H1 (cell line): ENCODE data around the gene BARX1. TPM values are rescaled to one million over a fixed set of nuclear protein-coding genes. Genes with fewer than 3 reads are reported as not detected.

ENCODE experiments used
- CTCF ChIA-PET: fragments of 300-600 bp; sonication (Branson Sonifier 250); formaldehyde crosslinking; loops from one replicate; lab custom pipeline; 2021; ENCODE audit not compliant: partially characterized antibody; lab: Charles Lee
- POLR2A ChIA-PET: fragments of 300-600 bp; sonication (Branson Sonifier 250); formaldehyde crosslinking; loops from one replicate; lab custom pipeline; 2021; ENCODE audit warnings: inconsistent platforms; ENCODE audit not compliant: partially characterized antibody; lab: Charles Lee
- DNase-seq, 2 experiments: peaks; one replicate each; pipeline versions ENCODE4 v3.0.0 to v3.0.0-alpha.2; 2010 to 2022; ENCODE audit warnings: low spot score in 2 of 2, low read depth in 1 of 2, mixed read lengths in 1 of 2
- FAIRE-seq: peaks from 2 replicates; lab custom pipeline; 2011; peaks lifted over from hg19 to GRCh38; lab: Jason Lieb, UNC
- H2AFZ ChIP-seq: 2 replicates; pipeline ENCODE4 v1.8.1; 2012; ENCODE audit warnings: low read length, inconsistent platforms
- H2AK5ac ChIP-seq: 2 replicates; pipeline ENCODE4 v1.6.1; 2013; ENCODE audit warnings: low read depth, low read length
- H2BK120ac ChIP-seq: replicated peaks from 2 replicates; pipeline ENCODE3; 2013; ENCODE audit warnings: low read depth, low read length, inconsistent platforms
- H2BK12ac ChIP-seq: 2 replicates; pipeline ENCODE4 v1.6.1; 2013; ENCODE audit warnings: low read depth, low read length
- H2BK15ac ChIP-seq: 2 replicates; pipeline ENCODE4 v1.6.1; 2013; ENCODE audit warnings: low read length
- H2BK20ac ChIP-seq: 2 replicates; pipeline ENCODE4 v1.6.1; 2013; ENCODE audit warnings: low read length
- H2BK5ac ChIP-seq: 2 replicates; pipeline ENCODE4 v1.6.1; 2013; ENCODE audit warnings: low read depth, low read length
- H3K14ac ChIP-seq: 2 replicates; pipeline ENCODE4 v1.6.1; 2013; ENCODE audit warnings: inconsistent platforms; ENCODE audit not compliant: insufficient read length
- H3K18ac ChIP-seq: 2 replicates; pipeline ENCODE4 v1.6.1; 2013; ENCODE audit warnings: low read length; ENCODE audit errors: extremely low read depth
- H3K23ac ChIP-seq: 2 replicates; pipeline ENCODE4 v1.6.1; 2013; ENCODE audit warnings: inconsistent platforms; ENCODE audit not compliant: insufficient read length
- H3K23me2 ChIP-seq: 2 replicates; pipeline ENCODE4 v1.6.1; 2013; ENCODE audit warnings: low read depth, low read length
- H3K27ac ChIP-seq: 2 replicates; pipeline ENCODE4 v1.6.1; 2011; ENCODE audit warnings: low read depth, low read length, inconsistent platforms
- H3K27me3 ChIP-seq, 4 experiments: replicated peaks in 1 of 4; 1 replicate in 1 of 4; 2 replicates in 3 of 4; pipeline versions ENCODE4 v1.6.1 to v1.8.1; 2011 to 2013; ENCODE audit warnings: low read length in 3 of 4, mild to moderate bottlenecking in 3 of 4, inconsistent platforms in 2 of 4, mixed read lengths in 2 of 4, moderate library complexity in 1 of 4; ENCODE audit not compliant: control insufficient read depth in 3 of 4, insufficient read depth in 3 of 4; ENCODE audit errors: extremely low read depth in 1 of 4
- H3K36me3 ChIP-seq, 4 experiments: 2 replicates each; pipeline versions ENCODE4 v1.6.1 to v1.8.1; 2011 to 2013; ENCODE audit warnings: mild to moderate bottlenecking in 4 of 4, low read length in 3 of 4, moderate library complexity in 2 of 4, control low read depth in 1 of 4, inconsistent platforms in 1 of 4; ENCODE audit not compliant: insufficient read depth in 4 of 4, control insufficient read depth in 2 of 4
- H3K4ac ChIP-seq: replicated peaks from 2 replicates; pipeline ENCODE3; 2013; ENCODE audit warnings: low read length, low read depth, mixed read lengths, inconsistent platforms; ENCODE audit not compliant: insufficient read length
- H3K4me1 ChIP-seq, 4 experiments: replicated peaks in 1 of 4; 1 replicate in 1 of 4; 2 replicates in 3 of 4; pipeline versions ENCODE4 v1.6.1 to v1.8.1; 2011 to 2013; ENCODE audit warnings: low read length in 3 of 4, inconsistent platforms in 2 of 4, mixed read lengths in 1 of 4; ENCODE audit not compliant: insufficient read depth in 4 of 4, control insufficient read depth in 3 of 4
- H3K4me2 ChIP-seq, 2 experiments: 2 replicates each; pipeline versions ENCODE4 v1.6.1 to v1.8.1; 2011 to 2013; ENCODE audit warnings: low read depth in 2 of 2, low read length in 2 of 2, control low read depth in 1 of 2, inconsistent platforms in 1 of 2, mild to moderate bottlenecking in 1 of 2; ENCODE audit not compliant: insufficient read depth in 1 of 2
- H3K4me3 ChIP-seq, 4 experiments: fragments of 200-600, 300-600 bp in 1 of 4; sonication (generic), shearing (Covaris generic), sonication (Bioruptor Twin) in 1 of 4; 2 replicates each; pipeline versions ENCODE4 v1.5.1 to v1.8.1; 2011 to 2016; ENCODE audit warnings: low read length in 4 of 4, low read depth in 3 of 4, control low read depth in 2 of 4, inconsistent platforms in 2 of 4, mild to moderate bottlenecking in 2 of 4, mixed read lengths in 1 of 4, moderate library complexity in 1 of 4; ENCODE audit not compliant: insufficient read depth in 2 of 4; ENCODE audit errors: extremely low read depth in 1 of 4
- H3K56ac ChIP-seq: replicated peaks from 2 replicates; pipeline ENCODE3; 2013; ENCODE audit warnings: low read depth, mild to moderate bottlenecking, mixed read lengths, low read length, inconsistent platforms; ENCODE audit not compliant: insufficient read length
- H3K79me1 ChIP-seq: 2 replicates; pipeline ENCODE4 v1.6.1; 2013; ENCODE audit warnings: low read depth, low read length, control low read depth
- H3K79me2 ChIP-seq, 2 experiments: 2 replicates each; pipeline versions ENCODE4 v1.6.1 to v1.8.1; 2012 to 2013; ENCODE audit warnings: low read length in 2 of 2, mild to moderate bottlenecking in 2 of 2, inconsistent platforms in 1 of 2; ENCODE audit not compliant: insufficient read depth in 2 of 2, control insufficient read depth in 1 of 2
- H3K9ac ChIP-seq, 4 experiments: replicated peaks in 1 of 4; 1 replicate in 1 of 4; 2 replicates in 3 of 4; pipeline versions ENCODE4 v1.6.1 to v1.8.1; 2011 to 2013; ENCODE audit warnings: low read depth in 3 of 4, low read length in 3 of 4, control low read depth in 2 of 4, mild to moderate bottlenecking in 2 of 4, moderate library complexity in 2 of 4, inconsistent platforms in 1 of 4; ENCODE audit errors: extremely low read depth in 1 of 4
- H3K9me3 ChIP-seq, 2 experiments: 2 replicates each; pipeline versions ENCODE4 v1.6.1 to v1.8.1; 2012 to 2013; ENCODE audit warnings: mild to moderate bottlenecking in 2 of 2, moderate library complexity in 2 of 2, control low read depth in 1 of 2, inconsistent platforms in 1 of 2, low read depth in 1 of 2, low read length in 1 of 2, mixed read lengths in 1 of 2; ENCODE audit not compliant: insufficient read depth in 2 of 2
- H4K20me1 ChIP-seq, 2 experiments: replicated peaks in 1 of 2; 2 replicates each; pipeline versions ENCODE3 to v1.8.1; 2011 to 2013; ENCODE audit warnings: inconsistent platforms in 2 of 2, low read length in 2 of 2, mild to moderate bottlenecking in 1 of 2; ENCODE audit not compliant: insufficient read depth in 2 of 2, control insufficient read depth in 1 of 2
- H4K5ac ChIP-seq: 2 replicates; pipeline ENCODE4 v1.6.1; 2013; ENCODE audit warnings: low read length, low read depth, mixed read lengths, inconsistent platforms; ENCODE audit not compliant: insufficient read length
- H4K8ac ChIP-seq: 2 replicates; pipeline ENCODE4 v1.8.0; 2013; ENCODE audit warnings: mild to moderate bottlenecking, moderate library complexity, low read length, inconsistent platforms; ENCODE audit not compliant: insufficient read depth; ENCODE audit errors: extremely low read depth
- H4K91ac ChIP-seq: replicated peaks from 2 replicates; pipeline ENCODE3; 2013; ENCODE audit warnings: low read length, mixed read lengths, inconsistent platforms; ENCODE audit not compliant: insufficient read length
- BRCA1 ChIP-seq: IDR thresholded peaks from 2 replicates; pipeline ENCODE4 v1.6.1; 2012; ENCODE audit warnings: low read depth, low read length, improper control_type of control experiment
- E2F6 ChIP-seq: IDR thresholded peaks from 2 replicates; pipeline ENCODE4 v1.6.1; 2012; ENCODE audit warnings: inconsistent platforms
- KDM5A ChIP-seq: fragments of 200-600 bp; IDR thresholded peaks from 2 replicates; pipeline ENCODE4 v1.7.1; 2012; ENCODE audit warnings: mild to moderate bottlenecking, low read length, inconsistent platforms, mixed read lengths
- POLR2A ChIP-seq, 2 experiments: IDR thresholded peaks; 1 replicate in 1 of 2; 2 replicates in 1 of 2; pipeline ENCODE4 v1.6.1; 2011; ENCODE audit warnings: low read depth in 2 of 2, low read length in 2 of 2, mild to moderate bottlenecking in 2 of 2; ENCODE audit errors: control extremely low read depth in 1 of 2
- RBBP5 ChIP-seq: IDR thresholded peaks from 2 replicates; pipeline ENCODE4 v1.7.1; 2012; ENCODE audit warnings: low read depth, mild to moderate bottlenecking, inconsistent platforms, low read length, moderate library complexity, borderline replicate concordance
- RNF2 ChIP-seq: fragments of 200-900, 300-1000 bp; sonication (generic); IDR thresholded peaks from 2 replicates; pipeline ENCODE4 v1.7.1; 2016; ENCODE audit warnings: borderline replicate concordance, low read depth, mild to moderate bottlenecking, antibody characterized with exemption, low read length; ENCODE audit not compliant: poor library complexity, severe bottlenecking; ENCODE audit errors: missing control alignments
- RXRA ChIP-seq: IDR thresholded peaks from 2 replicates; pipeline ENCODE4 v1.6.1; 2011; ENCODE audit warnings: low read depth, mild to moderate bottlenecking, low read length, moderate library complexity; ENCODE audit not compliant: insufficient read depth
- SIX5 ChIP-seq: IDR thresholded peaks from 2 replicates; pipeline ENCODE4 v1.6.1; 2011; ENCODE audit warnings: mild to moderate bottlenecking, low read depth, low read length
- SRF ChIP-seq: IDR thresholded peaks from 2 replicates; pipeline ENCODE4 v1.6.1; 2011; ENCODE audit warnings: mild to moderate bottlenecking, low read depth, low read length, moderate library complexity
- TAF1 ChIP-seq: IDR thresholded peaks from 2 replicates; pipeline ENCODE4 v1.6.1; 2011; ENCODE audit warnings: mild to moderate bottlenecking, low read depth, low read length
- TAF7 ChIP-seq: optimal IDR thresholded peaks from 2 replicates; pipeline ENCODE3; 2011; ENCODE audit warnings: low read depth, mild to moderate bottlenecking, inconsistent platforms, low read length, moderate library complexity, borderline replicate concordance
- TCF12 ChIP-seq: IDR thresholded peaks from 2 replicates; pipeline ENCODE4 v1.6.1; 2011; ENCODE audit warnings: low read depth, mild to moderate bottlenecking, low read length
- WGBS, 2 experiments: shearing (Covaris generic) in 1 of 2; methylation state at CpG; one replicate each; pipeline versions ENCODE4 v1.1.6 to v1.1.7; 2013 to 2015; ENCODE audit warnings: low lambda C conversion rate in 2 of 2, mixed read lengths in 2 of 2, inconsistent platforms in 1 of 2, low coverage in 1 of 2, missing lambda C conversion rate in 1 of 2; ENCODE audit not compliant: insufficient replicate concordance in 2 of 2, insufficient coverage in 1 of 2, insufficient read length in 1 of 2; ENCODE audit errors: extremely low coverage in 1 of 2, missing lambda C conversion rate in 1 of 2; 5-methylcytosine and 5-hydroxymethylcytosine counted together
- polyA plus RNA-seq, 7 experiments: library from polyadenylated mRNA; depleted of rRNA in 3 of 7; stranded (reverse) in 5 of 7; unstranded in 2 of 7; fragments of >200 nt in 5 of 7; fragments of 200-250 nt in 2 of 7; gene quantifications; 1 replicate in 5 of 7; 2 replicates in 1 of 7; 4 replicates in 1 of 7; pipeline versions ENCODE4 v1.2.1 to v1.2.3, GENCODE V29; 2011 to 2013; ENCODE audit warnings: missing spikeins in 2 of 7, mixed read lengths in 2 of 7
- total RNA-seq: library from RNA; stranded (reverse); fragmentation: NEBNext Ultra II Directional; extraction: Animal tissue kit (Norgen Biotek cat#: 25700); gene quantifications from 2 replicates; pipeline ENCODE4 v1.2.1, GENCODE V29; 2021

The BARX1 gene
- total and polyA plus RNA-seq, 2 of the 8 experiments (the other 6 are each of a cell fraction or from before 2014, with no cell fraction given), result 0.79 to 2.6 TPM

DNA sequence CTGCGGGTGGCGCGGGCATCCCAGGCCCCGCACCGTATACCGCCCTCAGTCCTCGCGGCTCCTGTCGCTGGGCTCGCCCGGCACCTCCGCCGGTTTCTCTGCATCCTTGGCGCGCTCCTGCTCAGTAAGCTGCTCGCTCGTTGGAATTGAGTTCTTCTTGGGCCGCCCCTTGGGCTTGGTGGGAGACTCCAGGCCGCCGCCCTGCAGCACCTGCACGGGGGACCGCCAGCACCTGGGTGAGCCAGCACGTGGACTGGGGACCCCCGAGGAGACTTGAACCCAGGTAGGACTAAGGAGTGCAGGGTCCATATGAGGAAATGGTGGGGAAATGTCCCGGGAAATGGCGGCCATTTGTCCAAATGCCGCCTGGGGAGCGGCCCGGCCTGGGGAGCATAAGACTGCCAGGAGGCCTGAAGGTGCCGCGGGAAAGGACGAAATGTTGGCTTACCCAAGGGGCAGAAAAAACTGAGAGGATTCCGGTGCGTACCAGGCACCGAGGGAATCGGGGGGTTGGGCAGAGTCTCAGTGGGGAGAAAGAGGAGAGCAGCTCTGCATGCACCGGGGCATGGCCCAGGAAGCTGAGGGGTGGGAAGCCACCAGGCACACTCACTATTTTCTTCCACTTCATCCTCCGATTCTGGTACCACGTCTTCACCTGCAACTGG is 2.9 kb downstream of the BARX1 start:
- Histone ChIP-seq H3K23me2 (peaks cover 23% of the 10 kb centered on the region), H3K14ac (no peak overlapping the region), H3K4me1 (peaks cover 0 to 66% (median 40%) of the 10 kb centered on the region in 4 experiments; a peak in 6 of 7 replicates), H3K36me3 (peaks cover 0 to 11% (median 0%) of the 10 kb centered on the region in 4 experiments; a peak in 1 of 8 replicates), H3K27ac (no peak overlapping the region), H2AFZ (no peak overlapping the region), H2BK5ac (no peak overlapping the region), H3K9me3 (no peaks in the 10 kb centered on the region), H3K4ac (no peak overlapping the region), H2BK15ac (peak overlapping the region; percentile 92; the same call in 1 of the 2 replicates), H3K9ac (no peak overlapping the region), H2BK20ac (no peak overlapping the region), H3K79me2 (no peaks in the 10 kb centered on the region), H2AK5ac (no peak overlapping the region; the same call in 1 of the 2 replicates), H3K4me3 (peak overlapping the region in 1 of 4 experiments; percentile 57; a peak in 2 of 8 replicates), H3K4me2 (peak overlapping the region; percentile 66 to 92), H3K18ac (no peak overlapping the region), H3K27me3 (peaks cover 96 to 99% (median 96%) of the 10 kb centered on the region in 4 experiments), H3K56ac (no peak overlapping the region), H4K20me1 (peaks cover 9 to 34% of the 10 kb centered on the region in 2 experiments), H4K91ac (no peak overlapping the region), H2BK12ac (peak overlapping the region; percentile 95), H3K23ac (no peak overlapping the region), H2BK120ac (no peak overlapping the region), H4K8ac (no peak overlapping the region; the same call in 1 of the 2 replicates), H4K5ac (no peak overlapping the region), H3K79me1 (no peaks in the 10 kb centered on the region)
- POLR2A ChIA-PET, result no interaction called here
- CTCF ChIA-PET, result interaction anchor here (0.7 to 9.8 kb wide), 9 partner anchors 8 to 267 kb away, joined by 3 to 143 read pairs (median 3); no protein-coding TSS in a partner anchor
- 5% methylated on average over 30 of the region's 39 CpGs; no CpG with 5 or more reads in 1 of the 2 experiments for WGBS, 2 experiments
- FAIRE-seq (no peak), DNase-seq (peak in 1 of 2 experiments; percentile 70)
- TF ChIP-seq TAF1 (no peak), SRF (no peak), TCF12 (no peak), E2F6 (no peak), KDM5A (no peak), RBBP5 (no peak), RXRA (no peak), RNF2 (peak; percentile 72), TAF7 (no peak), SIX5 (no peak), POLR2A (IDR thresholded peaks at IDR 0.05; ENCODE audit: control extremely low read depth in 1 of 2, low read depth in 2 of 2, low read length in 2 of 2) (no peak), BRCA1 (no peak)
